H1 (cell line): ENCODE results near the gene PCDHB15. TPM values are rescaled to one million over a fixed set of nuclear protein-coding genes. Genes with fewer than 3 reads are reported as not detected.

Source experiments
- CTCF ChIA-PET: fragments of 300-600 bp; sonication (Branson Sonifier 250); formaldehyde crosslinking; loops from one replicate; lab custom pipeline; 2021; ENCODE audit not compliant: partially characterized antibody; lab: Charles Lee
- POLR2A ChIA-PET: fragments of 300-600 bp; sonication (Branson Sonifier 250); formaldehyde crosslinking; loops from one replicate; lab custom pipeline; 2021; ENCODE audit warnings: inconsistent platforms; ENCODE audit not compliant: partially characterized antibody; lab: Charles Lee
- DNase-seq, 2 experiments: peaks; one replicate each; pipeline versions ENCODE4 v3.0.0 to v3.0.0-alpha.2; 2010 to 2022; ENCODE audit warnings: low spot score in 2 of 2, low read depth in 1 of 2, mixed read lengths in 1 of 2
- FAIRE-seq: peaks from 2 replicates; lab custom pipeline; 2011; peaks lifted over from hg19 to GRCh38; lab: Jason Lieb, UNC
- H2AFZ ChIP-seq: 2 replicates; pipeline ENCODE4 v1.8.1; 2012; ENCODE audit warnings: low read length, inconsistent platforms
- H2AK5ac ChIP-seq: 2 replicates; pipeline ENCODE4 v1.6.1; 2013; ENCODE audit warnings: low read depth, low read length
- H2BK120ac ChIP-seq: replicated peaks from 2 replicates; pipeline ENCODE3; 2013; ENCODE audit warnings: low read depth, low read length, inconsistent platforms
- H2BK12ac ChIP-seq: 2 replicates; pipeline ENCODE4 v1.6.1; 2013; ENCODE audit warnings: low read depth, low read length
- H2BK15ac ChIP-seq: 2 replicates; pipeline ENCODE4 v1.6.1; 2013; ENCODE audit warnings: low read length
- H2BK20ac ChIP-seq: 2 replicates; pipeline ENCODE4 v1.6.1; 2013; ENCODE audit warnings: low read length
- H2BK5ac ChIP-seq: 2 replicates; pipeline ENCODE4 v1.6.1; 2013; ENCODE audit warnings: low read depth, low read length
- H3K14ac ChIP-seq: 2 replicates; pipeline ENCODE4 v1.6.1; 2013; ENCODE audit warnings: inconsistent platforms; ENCODE audit not compliant: insufficient read length
- H3K18ac ChIP-seq: 2 replicates; pipeline ENCODE4 v1.6.1; 2013; ENCODE audit warnings: low read length; ENCODE audit errors: extremely low read depth
- H3K23ac ChIP-seq: 2 replicates; pipeline ENCODE4 v1.6.1; 2013; ENCODE audit warnings: inconsistent platforms; ENCODE audit not compliant: insufficient read length
- H3K23me2 ChIP-seq: 2 replicates; pipeline ENCODE4 v1.6.1; 2013; ENCODE audit warnings: low read depth, low read length
- H3K27ac ChIP-seq: 2 replicates; pipeline ENCODE4 v1.6.1; 2011; ENCODE audit warnings: low read depth, low read length, inconsistent platforms
- H3K27me3 ChIP-seq, 4 experiments: replicated peaks in 1 of 4; 1 replicate in 1 of 4; 2 replicates in 3 of 4; pipeline versions ENCODE4 v1.6.1 to v1.8.1; 2011 to 2013; ENCODE audit warnings: low read length in 3 of 4, mild to moderate bottlenecking in 3 of 4, inconsistent platforms in 2 of 4, mixed read lengths in 2 of 4, moderate library complexity in 1 of 4; ENCODE audit not compliant: control insufficient read depth in 3 of 4, insufficient read depth in 3 of 4; ENCODE audit errors: extremely low read depth in 1 of 4
- H3K36me3 ChIP-seq, 4 experiments: 2 replicates each; pipeline versions ENCODE4 v1.6.1 to v1.8.1; 2011 to 2013; ENCODE audit warnings: mild to moderate bottlenecking in 4 of 4, low read length in 3 of 4, moderate library complexity in 2 of 4, control low read depth in 1 of 4, inconsistent platforms in 1 of 4; ENCODE audit not compliant: insufficient read depth in 4 of 4, control insufficient read depth in 2 of 4
- H3K4ac ChIP-seq: replicated peaks from 2 replicates; pipeline ENCODE3; 2013; ENCODE audit warnings: low read length, low read depth, mixed read lengths, inconsistent platforms; ENCODE audit not compliant: insufficient read length
- H3K4me1 ChIP-seq, 4 experiments: replicated peaks in 1 of 4; 1 replicate in 1 of 4; 2 replicates in 3 of 4; pipeline versions ENCODE4 v1.6.1 to v1.8.1; 2011 to 2013; ENCODE audit warnings: low read length in 3 of 4, inconsistent platforms in 2 of 4, mixed read lengths in 1 of 4; ENCODE audit not compliant: insufficient read depth in 4 of 4, control insufficient read depth in 3 of 4
- H3K4me2 ChIP-seq, 2 experiments: 2 replicates each; pipeline versions ENCODE4 v1.6.1 to v1.8.1; 2011 to 2013; ENCODE audit warnings: low read depth in 2 of 2, low read length in 2 of 2, control low read depth in 1 of 2, inconsistent platforms in 1 of 2, mild to moderate bottlenecking in 1 of 2; ENCODE audit not compliant: insufficient read depth in 1 of 2
- H3K4me3 ChIP-seq, 4 experiments: fragments of 200-600, 300-600 bp in 1 of 4; sonication (generic), shearing (Covaris generic), sonication (Bioruptor Twin) in 1 of 4; 2 replicates each; pipeline versions ENCODE4 v1.5.1 to v1.8.1; 2011 to 2016; ENCODE audit warnings: low read length in 4 of 4, low read depth in 3 of 4, control low read depth in 2 of 4, inconsistent platforms in 2 of 4, mild to moderate bottlenecking in 2 of 4, mixed read lengths in 1 of 4, moderate library complexity in 1 of 4; ENCODE audit not compliant: insufficient read depth in 2 of 4; ENCODE audit errors: extremely low read depth in 1 of 4
- H3K56ac ChIP-seq: replicated peaks from 2 replicates; pipeline ENCODE3; 2013; ENCODE audit warnings: low read depth, mild to moderate bottlenecking, mixed read lengths, low read length, inconsistent platforms; ENCODE audit not compliant: insufficient read length
- H3K79me1 ChIP-seq: 2 replicates; pipeline ENCODE4 v1.6.1; 2013; ENCODE audit warnings: low read depth, low read length, control low read depth
- H3K79me2 ChIP-seq, 2 experiments: 2 replicates each; pipeline versions ENCODE4 v1.6.1 to v1.8.1; 2012 to 2013; ENCODE audit warnings: low read length in 2 of 2, mild to moderate bottlenecking in 2 of 2, inconsistent platforms in 1 of 2; ENCODE audit not compliant: insufficient read depth in 2 of 2, control insufficient read depth in 1 of 2
- H3K9ac ChIP-seq, 4 experiments: replicated peaks in 1 of 4; 1 replicate in 1 of 4; 2 replicates in 3 of 4; pipeline versions ENCODE4 v1.6.1 to v1.8.1; 2011 to 2013; ENCODE audit warnings: low read depth in 3 of 4, low read length in 3 of 4, control low read depth in 2 of 4, mild to moderate bottlenecking in 2 of 4, moderate library complexity in 2 of 4, inconsistent platforms in 1 of 4; ENCODE audit errors: extremely low read depth in 1 of 4
- H3K9me3 ChIP-seq, 2 experiments: 2 replicates each; pipeline versions ENCODE4 v1.6.1 to v1.8.1; 2012 to 2013; ENCODE audit warnings: mild to moderate bottlenecking in 2 of 2, moderate library complexity in 2 of 2, control low read depth in 1 of 2, inconsistent platforms in 1 of 2, low read depth in 1 of 2, low read length in 1 of 2, mixed read lengths in 1 of 2; ENCODE audit not compliant: insufficient read depth in 2 of 2
- H4K20me1 ChIP-seq, 2 experiments: replicated peaks in 1 of 2; 2 replicates each; pipeline versions ENCODE3 to v1.8.1; 2011 to 2013; ENCODE audit warnings: inconsistent platforms in 2 of 2, low read length in 2 of 2, mild to moderate bottlenecking in 1 of 2; ENCODE audit not compliant: insufficient read depth in 2 of 2, control insufficient read depth in 1 of 2
- H4K5ac ChIP-seq: 2 replicates; pipeline ENCODE4 v1.6.1; 2013; ENCODE audit warnings: low read length, low read depth, mixed read lengths, inconsistent platforms; ENCODE audit not compliant: insufficient read length
- H4K8ac ChIP-seq: 2 replicates; pipeline ENCODE4 v1.8.0; 2013; ENCODE audit warnings: mild to moderate bottlenecking, moderate library complexity, low read length, inconsistent platforms; ENCODE audit not compliant: insufficient read depth; ENCODE audit errors: extremely low read depth
- H4K91ac ChIP-seq: replicated peaks from 2 replicates; pipeline ENCODE3; 2013; ENCODE audit warnings: low read length, mixed read lengths, inconsistent platforms; ENCODE audit not compliant: insufficient read length
- WGBS, 2 experiments: shearing (Covaris generic) in 1 of 2; methylation state at CpG; one replicate each; pipeline versions ENCODE4 v1.1.6 to v1.1.7; 2013 to 2015; ENCODE audit warnings: low lambda C conversion rate in 2 of 2, mixed read lengths in 2 of 2, inconsistent platforms in 1 of 2, low coverage in 1 of 2, missing lambda C conversion rate in 1 of 2; ENCODE audit not compliant: insufficient replicate concordance in 2 of 2, insufficient coverage in 1 of 2, insufficient read length in 1 of 2; ENCODE audit errors: extremely low coverage in 1 of 2, missing lambda C conversion rate in 1 of 2; 5-methylcytosine and 5-hydroxymethylcytosine counted together
- polyA plus RNA-seq, 7 experiments: library from polyadenylated mRNA; depleted of rRNA in 3 of 7; stranded (reverse) in 5 of 7; unstranded in 2 of 7; fragments of >200 nt in 5 of 7; fragments of 200-250 nt in 2 of 7; gene quantifications; 1 replicate in 5 of 7; 2 replicates in 1 of 7; 4 replicates in 1 of 7; pipeline versions ENCODE4 v1.2.1 to v1.2.3, GENCODE V29; 2011 to 2013; ENCODE audit warnings: missing spikeins in 2 of 7, mixed read lengths in 2 of 7
- total RNA-seq: library from RNA; stranded (reverse); fragmentation: NEBNext Ultra II Directional; extraction: Animal tissue kit (Norgen Biotek cat#: 25700); gene quantifications from 2 replicates; pipeline ENCODE4 v1.2.1, GENCODE V29; 2021

PCDHB15 gene
- total and polyA plus RNA-seq, 2 of the 8 experiments (the other 6 are each of a cell fraction or from before 2014, with no cell fraction given) = 2.8 to 4.0 TPM

DNA sequence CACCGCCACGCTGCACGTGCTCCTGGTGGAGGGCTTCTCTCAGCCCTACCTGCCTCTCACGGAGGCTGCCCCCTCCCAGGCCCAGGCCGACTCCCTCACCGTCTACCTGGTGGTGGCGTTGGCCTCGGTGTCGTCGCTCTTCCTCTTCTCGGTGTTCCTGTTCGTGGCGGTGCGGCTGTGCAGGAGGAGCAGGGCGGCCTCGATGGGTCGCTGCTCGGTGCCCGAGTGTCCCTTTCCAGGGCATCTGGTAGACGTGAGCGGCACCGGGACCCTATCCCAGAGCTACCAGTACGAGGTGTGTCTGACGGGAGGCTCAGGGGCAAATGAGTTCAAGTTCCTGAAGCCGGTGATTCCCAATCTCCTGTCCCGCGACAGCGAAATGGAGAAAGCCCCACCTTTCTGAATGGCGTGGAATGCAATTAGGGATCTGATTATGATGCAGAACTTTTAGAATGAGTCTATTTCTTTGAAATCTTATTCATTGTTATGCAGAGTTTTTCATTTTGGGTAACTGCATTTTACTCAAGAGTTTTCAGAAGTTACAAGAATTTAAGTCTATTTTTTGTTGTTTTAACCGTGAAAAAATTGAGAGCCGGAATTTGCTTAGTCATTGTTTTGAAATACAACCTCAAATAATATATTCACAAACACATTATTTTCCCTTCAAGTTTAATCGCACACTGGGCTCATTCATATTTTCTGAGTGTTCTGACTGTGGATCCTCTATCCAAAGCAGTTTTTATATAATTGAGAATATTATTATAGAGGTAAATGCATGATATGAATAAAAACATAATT is 8.5 kb upstream of the PCDHB15 start:
- WGBS, 2 experiments = 85% methylated on average over 12 of the region's 32 CpGs; no CpG with 5 or more reads in 1 of the 2 experiments
- CTCF ChIA-PET = interaction anchor here (0.6 to 1.9 kb wide), 4 partner anchors 37 to 327 kb away, joined by 3 to 7 read pairs (median 6); partner anchors contain the start of genes PCDHB11 and TAF7

More for the DNA sequence above, 8.5 kb upstream of the PCDHB15 start:
- Histone ChIP-seq H3K4me3 (no peak overlapping the region), H3K79me2 (no peaks in the 10 kb centered on the region), H3K4me1 (no peaks in the 10 kb centered on the region), H3K18ac (no peak overlapping the region), H3K56ac (no peak overlapping the region), H3K4ac (no peak overlapping the region), H3K27me3 (no peaks in the 10 kb centered on the region), H4K91ac (no peak overlapping the region), H2BK5ac (no peak overlapping the region), H3K23me2 (no peaks in the 10 kb centered on the region; the same call in 1 of the 2 replicates), H4K20me1 (no peaks in the 10 kb centered on the region), H3K36me3 (peaks cover 0 to 6% (median 0%) of the 10 kb centered on the region in 4 experiments; a peak in 1 of 8 replicates), H4K8ac (no peak overlapping the region), H3K14ac (no peak overlapping the region), H2BK20ac (no peak overlapping the region), H3K4me2 (no peak overlapping the region), H2BK120ac (no peak overlapping the region), H4K5ac (no peak overlapping the region), H2BK12ac (no peak overlapping the region), H2AFZ (no peak overlapping the region), H2AK5ac (no peak overlapping the region), H3K79me1 (no peaks in the 10 kb centered on the region), H3K9ac (no peak overlapping the region), H3K27ac (no peak overlapping the region), H2BK15ac (no peak overlapping the region), H3K23ac (no peak overlapping the region), H3K9me3 (peaks cover 16 to 33% of the 10 kb centered on the region in 2 experiments)
- DNase-seq (no peak), FAIRE-seq (no peak)
- POLR2A ChIA-PET = no interaction called here
